Gastroesophageal sphincter (tissue), 4 donors: ENCODE data around the gene MRPL50. TPM values are rescaled to one million over a fixed set of nuclear protein-coding genes. Genes with fewer than 3 reads are reported as not detected.

ENCODE experiments used
- ATAC-seq: fragments of 150-250 bp; one replicate; pipeline ENCODE4 v1.9.1; 2016; ENCODE audit warnings: mild to moderate bottlenecking, moderate library complexity
- H3K27ac ChIP-seq, 4 donors: fragments of 200-600 bp; sonication (generic) in 3 of 4; 1 replicate in 3 of 4; 2 replicates in 1 of 4; pipeline ENCODE4 v1.5.1; 2016 to 2019
- H3K27me3 ChIP-seq: fragments of 200-600 bp; sonication (generic); one replicate; pipeline ENCODE4 v1.5.1; 2019
- H3K36me3 ChIP-seq, 2 donors: fragments of 200-600 bp; sonication (generic); one replicate each; pipeline ENCODE4 v1.5.1; 2019; ENCODE audit warnings: control low read depth in 1 of 2
- H3K4me1 ChIP-seq, 3 donors: fragments of 200-600 bp; sonication (generic); 1 replicate in 2 of 3; 2 replicates in 1 of 3; pipeline ENCODE4 v1.5.1; 2016 to 2019; ENCODE audit warnings: control low read depth in 2 of 3
- H3K4me3 ChIP-seq, 2 donors: fragments of 200-600 bp; sonication (generic); one replicate each; pipeline ENCODE4 v1.5.1; 2019; ENCODE audit warnings: mild to moderate bottlenecking in 1 of 2, moderate library complexity in 1 of 2
- H3K9me3 ChIP-seq, 3 donors: fragments of 200-600 bp; sonication (generic); one replicate each; pipeline ENCODE4 v1.5.1; 2017 to 2019; ENCODE audit warnings: control low read depth in 2 of 3
- EP300 ChIP-seq: sonication (generic); formaldehyde crosslinking; IDR thresholded peaks from one replicate; pipeline ENCODE4 v1.6.1; 2017; ENCODE audit warnings: antibody characterized with exemption, mild to moderate bottlenecking
- POLR2A ChIP-seq, 2 donors: fragments of 450-650 bp; IDR thresholded peaks; one replicate each; pipeline ENCODE4 v1.6.1; 2017; ENCODE audit warnings: antibody characterized with exemption in 2 of 2, mild to moderate bottlenecking in 2 of 2, moderate library complexity in 1 of 2
- POLR2AphosphoS5 ChIP-seq: sonication (generic); formaldehyde crosslinking; IDR thresholded peaks from one replicate; pipeline ENCODE4 v1.6.1; 2017; ENCODE audit warnings: antibody characterized with exemption
- WGBS, 2 donors: methylation state at CpG; one replicate each; pipeline ENCODE4 v1.1.5; 2018; ENCODE audit warnings: low coverage in 1 of 2; 5-methylcytosine and 5-hydroxymethylcytosine counted together
- total RNA-seq, 4 donors: library from RNA; depleted of rRNA; stranded (reverse); fragments of >200 nt; gene quantifications; one replicate each; pipeline ENCODE4 v1.1.0, GENCODE V29; 2016
- TF ChIP-seq, protein P1 (sequence below), 4 experiments: fragments of 200-600 bp in 2 of 4; fragments of 450-650 bp in 2 of 4; sonication (generic) in 1 of 4; IDR thresholded peaks; one replicate each; pipeline ENCODE4 v1.5.1; 2017 to 2019; ENCODE audit warnings: antibody characterized with exemption in 4 of 4, mild to moderate bottlenecking in 2 of 4, moderate library complexity in 2 of 4

MRPL50 gene
- total RNA-seq, 4 donors from 2014 or later, result 11.3 to 14.8 (median 13.4) TPM

DNA sequence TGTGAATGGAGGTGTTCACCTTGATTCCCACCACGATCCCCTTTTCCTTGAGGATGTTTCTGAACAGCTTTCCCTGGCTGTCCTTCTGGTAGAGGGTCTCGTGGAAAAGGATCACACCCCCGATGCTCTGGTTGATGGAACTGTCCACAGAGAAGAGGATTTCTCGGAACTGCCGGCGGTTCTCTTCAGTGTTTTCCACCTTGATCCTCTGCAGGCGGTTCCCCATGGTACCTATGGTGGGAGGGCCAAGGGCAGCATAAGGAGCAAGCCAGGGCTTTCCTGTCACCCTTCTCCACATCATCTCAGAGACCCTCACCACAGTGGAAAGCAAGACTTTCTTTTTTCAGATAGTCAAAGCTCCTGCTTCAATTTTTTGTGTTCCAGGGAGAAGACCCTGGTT is 31.3 kb upstream of the MRPL50 start:
- no peak for ATAC-seq

DNA sequence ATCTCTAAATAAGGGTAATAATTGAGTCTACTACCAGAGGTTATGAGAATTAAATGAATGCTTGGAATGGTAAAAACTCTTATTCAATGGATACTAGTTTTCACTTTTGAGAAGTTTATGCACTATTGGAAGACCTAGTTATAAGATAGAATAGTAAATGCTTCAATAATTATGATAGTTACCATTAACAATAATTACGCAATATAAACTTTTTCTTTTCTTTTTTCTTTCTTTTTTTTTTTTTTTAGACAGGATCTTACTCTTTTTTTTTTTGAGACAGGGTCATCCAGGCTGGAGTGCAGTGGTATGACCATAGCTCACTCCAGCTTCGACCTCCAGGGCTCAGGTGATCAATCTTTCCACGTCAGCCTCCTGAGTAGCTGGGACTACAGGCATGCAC is 30.5 kb upstream of the MRPL50 start:
- H3K27ac ChIP-seq, result no peak overlapping the region
- TF ChIP-seq POLR2A (IDR thresholded peaks at IDR 0.05) (no peak), EP300 (no peak), POLR2AphosphoS5 (no peak)
- TF ChIP-seq, protein P1, sequence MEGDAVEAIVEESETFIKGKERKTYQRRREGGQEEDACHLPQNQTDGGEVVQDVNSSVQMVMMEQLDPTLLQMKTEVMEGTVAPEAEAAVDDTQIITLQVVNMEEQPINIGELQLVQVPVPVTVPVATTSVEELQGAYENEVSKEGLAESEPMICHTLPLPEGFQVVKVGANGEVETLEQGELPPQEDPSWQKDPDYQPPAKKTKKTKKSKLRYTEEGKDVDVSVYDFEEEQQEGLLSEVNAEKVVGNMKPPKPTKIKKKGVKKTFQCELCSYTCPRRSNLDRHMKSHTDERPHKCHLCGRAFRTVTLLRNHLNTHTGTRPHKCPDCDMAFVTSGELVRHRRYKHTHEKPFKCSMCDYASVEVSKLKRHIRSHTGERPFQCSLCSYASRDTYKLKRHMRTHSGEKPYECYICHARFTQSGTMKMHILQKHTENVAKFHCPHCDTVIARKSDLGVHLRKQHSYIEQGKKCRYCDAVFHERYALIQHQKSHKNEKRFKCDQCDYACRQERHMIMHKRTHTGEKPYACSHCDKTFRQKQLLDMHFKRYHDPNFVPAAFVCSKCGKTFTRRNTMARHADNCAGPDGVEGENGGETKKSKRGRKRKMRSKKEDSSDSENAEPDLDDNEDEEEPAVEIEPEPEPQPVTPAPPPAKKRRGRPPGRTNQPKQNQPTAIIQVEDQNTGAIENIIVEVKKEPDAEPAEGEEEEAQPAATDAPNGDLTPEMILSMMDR (IDR thresholded peaks at IDR 0.05), result no peak
- H3K9me3 ChIP-seq, result no peaks in the 10 kb centered on the region
- H3K4me3 ChIP-seq, result no peak overlapping the region
- ATAC-seq, result no peak
- no peaks in the 10 kb centered on the region for H3K27me3 ChIP-seq
- no peaks in the 10 kb centered on the region for H3K36me3 ChIP-seq
- no peaks in the 10 kb centered on the region for H3K4me1 ChIP-seq
- 53 to 80% methylated on average over 2 to 3 of the region's 3 CpGs for WGBS, 2 donors

More for the DNA sequence above, 31.3 kb upstream of the MRPL50 start:
- Histone ChIP-seq H3K27me3 (no peaks in the 10 kb centered on the region), H3K27ac (no peak overlapping the region), H3K9me3 (no peaks in the 10 kb centered on the region), H3K4me1 (no peaks in the 10 kb centered on the region), H3K4me3 (no peak overlapping the region), H3K36me3 (no peaks in the 10 kb centered on the region)
- TF ChIP-seq POLR2AphosphoS5 (no peak), POLR2A (IDR thresholded peaks at IDR 0.05) (no peak), EP300 (no peak)
- TF ChIP-seq, protein P1 (IDR thresholded peaks at IDR 0.05), result no peak
- 87 to 92% methylated on average over 3 to 7 of the region's 7 CpGs for WGBS, 2 donors

DNA sequence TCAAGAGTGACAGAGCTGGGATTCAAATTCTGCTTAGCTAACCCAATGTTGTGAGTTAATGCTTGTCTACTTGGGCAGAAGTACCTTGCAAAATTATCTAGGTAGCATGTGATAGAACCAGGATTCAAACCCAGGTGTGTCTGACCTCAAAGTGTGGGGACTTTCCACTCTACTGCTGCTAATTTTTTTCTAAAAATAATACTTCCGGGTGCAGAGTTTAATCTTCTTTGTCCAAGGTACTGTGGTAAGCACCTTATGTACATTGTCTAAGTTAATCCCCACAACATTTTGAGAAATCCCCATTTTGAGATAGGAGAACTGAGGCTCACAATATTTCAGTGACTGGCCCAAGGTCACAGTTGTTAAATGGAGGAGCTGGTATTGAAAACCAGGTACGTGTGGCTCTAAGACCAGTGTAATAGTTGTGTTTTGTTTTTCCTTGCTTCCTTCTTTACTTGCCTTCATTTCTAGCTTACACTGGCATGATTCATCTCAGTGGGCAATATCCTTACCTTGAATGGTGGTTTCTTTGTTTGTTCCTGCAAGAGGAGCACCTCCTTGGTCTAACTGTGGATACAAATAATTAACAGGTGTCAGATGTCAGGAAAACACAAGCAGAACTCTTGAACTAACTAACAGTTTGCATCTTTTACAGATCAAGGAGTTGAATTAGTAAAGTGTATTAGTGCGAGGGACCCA is 29.7 kb upstream of the MRPL50 start:
- H3K4me3 ChIP-seq, result no peak overlapping the region
- H3K9me3 ChIP-seq, result no peaks in the 10 kb centered on the region
- WGBS, 2 donors, result 88 to 100% methylated on average over 2 to 3 of the region's 3 CpGs
- ATAC-seq, result no peak
- TF ChIP-seq, protein P1 (IDR thresholded peaks at IDR 0.05), result no peak
- no peak for TF ChIP-seq POLR2AphosphoS5
- no peak for TF ChIP-seq EP300
- TF ChIP-seq POLR2A (IDR thresholded peaks at IDR 0.05), result no peak
- H3K4me1 ChIP-seq, result no peaks in the 10 kb centered on the region
- no peaks in the 10 kb centered on the region for H3K27me3 ChIP-seq
- no peaks in the 10 kb centered on the region for H3K36me3 ChIP-seq
- no peak overlapping the region for H3K27ac ChIP-seq

DNA sequence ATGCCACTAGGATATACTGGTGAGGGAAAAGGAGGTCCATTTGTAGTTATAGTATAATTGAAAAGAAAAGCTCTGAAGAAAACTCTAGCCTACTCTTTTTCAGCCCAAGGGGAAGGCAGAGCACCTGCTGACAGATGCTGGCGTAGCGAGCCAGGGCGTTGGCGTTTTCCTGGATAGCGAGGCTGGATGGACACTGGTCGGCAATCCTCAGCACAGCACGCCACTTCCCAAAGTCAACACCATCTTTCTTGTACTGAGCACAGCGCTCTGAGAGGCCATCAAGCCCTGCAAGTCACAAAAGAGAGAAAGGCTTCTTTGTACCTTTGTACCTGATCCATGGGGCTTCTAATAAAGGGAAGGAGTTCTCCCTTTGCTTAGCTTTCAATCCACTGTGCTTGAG is 28.9 kb upstream of the MRPL50 start:
- no peak for TF ChIP-seq POLR2AphosphoS5
- TF ChIP-seq, protein P1 (IDR thresholded peaks at IDR 0.05), result no peak
- TF ChIP-seq EP300, result no peak
- TF ChIP-seq POLR2A (IDR thresholded peaks at IDR 0.05), result no peak
- no peak overlapping the region for H3K27ac ChIP-seq
- WGBS, 2 donors, result 91% methylated on average over 4 of the region's 8 CpGs; no CpG with 5 or more reads in 1 of the 2 donors
- ATAC-seq, result no peak
- H3K4me1 ChIP-seq, result no peaks in the 10 kb centered on the region
- H3K9me3 ChIP-seq, result no peaks in the 10 kb centered on the region
- H3K27me3 ChIP-seq, result no peaks in the 10 kb centered on the region
- H3K4me3 ChIP-seq, result no peak overlapping the region
- no peaks in the 10 kb centered on the region for H3K36me3 ChIP-seq

DNA sequence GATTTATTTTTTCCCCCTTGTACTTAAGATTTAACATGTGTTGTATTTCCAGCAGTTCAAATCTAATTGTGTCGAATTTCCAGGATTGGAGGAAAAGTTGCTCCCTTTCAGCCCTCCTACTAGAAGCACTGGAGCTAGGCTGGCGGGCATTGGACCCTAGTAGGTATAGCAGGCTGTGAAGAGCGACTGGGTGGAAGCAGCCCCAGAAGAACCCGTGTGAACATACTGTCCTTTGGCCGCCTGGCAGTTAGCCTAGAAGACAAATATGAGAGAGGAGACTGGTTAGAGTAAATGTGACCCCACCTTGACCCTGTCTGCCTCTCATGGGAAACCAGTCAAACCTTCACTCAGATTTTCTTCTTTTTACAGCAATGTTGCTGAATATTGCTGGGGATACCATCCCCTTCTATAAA is 23.2 kb upstream of the MRPL50 start:
- Histone ChIP-seq H3K4me3 (no peak overlapping the region), H3K27ac (no peak overlapping the region), H3K36me3 (peaks cover 0 to 7% of the 10 kb centered on the region in 2 donors), H3K9me3 (peaks cover 0 to 35% (median 0%) of the 10 kb centered on the region in 3 donors), H3K4me1 (no peaks in the 10 kb centered on the region), H3K27me3 (no peaks in the 10 kb centered on the region)
- 85 to 100% methylated on average over 1 to 4 of the region's 5 CpGs for WGBS, 2 donors
- TF ChIP-seq, protein P1 (IDR thresholded peaks at IDR 0.05), result no peak
- TF ChIP-seq POLR2A (IDR thresholded peaks at IDR 0.05) (no peak), EP300 (no peak), POLR2AphosphoS5 (no peak)
- no peak for ATAC-seq
